Gastroesophageal sphincter (tissue), 3 donors: Measurements from ENCODE around the gene PCGF1.
A peak's percentile ranks its signal among the peaks of the same experiment; 100 is the strongest.

Experiments
- POLR2A ChIP-seq, 2 donors: fragments of 450-650 bp; IDR thresholded peaks; one replicate each; pipeline ENCODE4 v1.6.1; 2017; ENCODE audit warnings: antibody characterized with exemption in 2 of 2, mild to moderate bottlenecking in 2 of 2, moderate library complexity in 1 of 2
- POLR2AphosphoS5 ChIP-seq: sonication (generic); formaldehyde crosslinking; IDR thresholded peaks from one replicate; pipeline ENCODE4 v1.6.1; 2017; ENCODE audit warnings: antibody characterized with exemption
- TF ChIP-seq, protein P1 (sequence below), 4 experiments: fragments of 200-600 bp in 2 of 4; fragments of 450-650 bp in 2 of 4; sonication (generic) in 1 of 4; IDR thresholded peaks; one replicate each; pipeline ENCODE4 v1.5.1; 2017 to 2019; ENCODE audit warnings: antibody characterized with exemption in 4 of 4, mild to moderate bottlenecking in 2 of 4, moderate library complexity in 2 of 4

DNA sequence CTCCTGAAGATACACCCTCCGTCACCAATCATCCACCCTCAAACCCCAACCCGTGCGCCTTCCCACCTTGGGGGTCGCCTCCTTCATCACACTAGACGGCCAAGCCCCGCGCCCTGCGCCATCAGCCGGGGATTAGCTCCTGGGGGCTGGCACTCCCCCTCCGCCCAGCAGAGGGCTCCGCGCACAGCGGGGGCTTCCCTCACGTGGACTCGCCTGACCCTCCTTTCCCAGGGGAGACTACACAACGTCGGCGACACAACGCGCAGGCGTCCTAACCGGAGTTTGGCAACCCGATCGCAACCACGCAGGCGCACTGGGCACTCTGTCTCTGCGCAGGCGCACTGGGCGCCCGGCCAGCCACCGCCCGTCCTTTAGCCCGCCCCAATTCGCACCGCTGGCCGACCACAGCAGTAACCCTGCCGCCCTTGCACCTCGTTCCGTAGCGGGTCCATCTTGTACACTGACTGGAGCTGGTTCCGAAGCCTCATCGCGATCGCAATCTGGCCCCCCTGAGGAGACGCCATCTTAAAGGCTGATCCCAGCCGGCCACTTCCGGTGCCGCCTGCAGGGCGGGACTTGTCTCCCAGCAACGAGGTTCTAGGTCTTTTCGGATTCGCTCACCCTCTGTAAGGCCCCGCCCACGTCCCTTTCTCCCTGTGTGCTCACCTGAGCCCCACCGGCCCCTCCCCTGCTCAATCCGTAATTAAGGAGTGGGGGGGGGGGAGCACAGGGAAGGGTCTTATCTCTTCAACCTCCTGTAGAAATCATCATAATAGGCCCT, at the start of gene PCGF1:
- peak; percentile 35 to 51 for TF ChIP-seq POLR2A (IDR thresholded peaks at IDR 0.05)
- TF ChIP-seq, protein P1, sequence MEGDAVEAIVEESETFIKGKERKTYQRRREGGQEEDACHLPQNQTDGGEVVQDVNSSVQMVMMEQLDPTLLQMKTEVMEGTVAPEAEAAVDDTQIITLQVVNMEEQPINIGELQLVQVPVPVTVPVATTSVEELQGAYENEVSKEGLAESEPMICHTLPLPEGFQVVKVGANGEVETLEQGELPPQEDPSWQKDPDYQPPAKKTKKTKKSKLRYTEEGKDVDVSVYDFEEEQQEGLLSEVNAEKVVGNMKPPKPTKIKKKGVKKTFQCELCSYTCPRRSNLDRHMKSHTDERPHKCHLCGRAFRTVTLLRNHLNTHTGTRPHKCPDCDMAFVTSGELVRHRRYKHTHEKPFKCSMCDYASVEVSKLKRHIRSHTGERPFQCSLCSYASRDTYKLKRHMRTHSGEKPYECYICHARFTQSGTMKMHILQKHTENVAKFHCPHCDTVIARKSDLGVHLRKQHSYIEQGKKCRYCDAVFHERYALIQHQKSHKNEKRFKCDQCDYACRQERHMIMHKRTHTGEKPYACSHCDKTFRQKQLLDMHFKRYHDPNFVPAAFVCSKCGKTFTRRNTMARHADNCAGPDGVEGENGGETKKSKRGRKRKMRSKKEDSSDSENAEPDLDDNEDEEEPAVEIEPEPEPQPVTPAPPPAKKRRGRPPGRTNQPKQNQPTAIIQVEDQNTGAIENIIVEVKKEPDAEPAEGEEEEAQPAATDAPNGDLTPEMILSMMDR (IDR thresholded peaks at IDR 0.05): peak in 2 of 4 experiments; percentile 3 to 40
- TF ChIP-seq POLR2AphosphoS5: peak; percentile 76
